GM23338 (cell line): ENCODE measurements around the gene VAMP2. TPM values are rescaled to one million over a fixed set of nuclear protein-coding genes. Genes with fewer than 3 reads are reported as not detected.

Experiments
- ATAC-seq: fragments of 200-7000 bp; cut with Tn5 transposase; 3 replicates; pipeline ENCODE4 v1.9.1; 2020
- DNase-seq: peaks from one replicate; pipeline ENCODE4 v3.0.0-alpha.2; 2015; ENCODE audit warnings: low spot score
- H2AFZ ChIP-seq: fragments of 200-600 bp; sonication (generic); 2 replicates; pipeline ENCODE4 v1.8.0; 2016; ENCODE audit warnings: antibody characterized with exemption, mild to moderate bottlenecking, moderate library complexity
- H3F3A ChIP-seq: fragments of 200-600 bp; sonication (generic); replicated peaks from 2 replicates; pipeline ENCODE4 v1.8.0; 2017; ENCODE audit warnings: antibody characterized with exemption, mixed run types, low read depth
- H3K27ac ChIP-seq: fragments of 200-600 bp; sonication (generic); 2 replicates; pipeline ENCODE4 v1.6.1; 2016; ENCODE audit warnings: low read depth
- H3K27me3 ChIP-seq: fragments of 200-600 bp; sonication (generic); 2 replicates; pipeline ENCODE4 v1.8.0; 2016; ENCODE audit warnings: mild to moderate bottlenecking, mixed run types, moderate library complexity; ENCODE audit not compliant: insufficient read depth
- H3K36me3 ChIP-seq: fragments of 200-600 bp; sonication (generic); 2 replicates; pipeline ENCODE4 v1.8.0; 2016; ENCODE audit warnings: mild to moderate bottlenecking; ENCODE audit not compliant: insufficient read depth
- H3K4me1 ChIP-seq: fragments of 200-600 bp; sonication (generic); 2 replicates; pipeline ENCODE4 v1.8.0; 2016; ENCODE audit warnings: mild to moderate bottlenecking, moderate library complexity; ENCODE audit not compliant: insufficient read depth
- H3K4me2 ChIP-seq: fragments of 200-600 bp; sonication (generic); 2 replicates; pipeline ENCODE4 v1.7.1; 2017; ENCODE audit warnings: mixed run types
- H3K4me3 ChIP-seq: fragments of 200-600 bp; sonication (generic); 2 replicates; pipeline ENCODE4 v1.6.1; 2016; ENCODE audit warnings: mixed run types
- H3K79me2 ChIP-seq: fragments of 200-600 bp; sonication (generic); replicated peaks from 2 replicates; pipeline ENCODE4 v1.8.0; 2017; ENCODE audit warnings: mild to moderate bottlenecking; ENCODE audit not compliant: insufficient read depth
- H3K9me2 ChIP-seq: fragments of 200-600 bp; sonication (generic); 2 replicates; pipeline ENCODE4 v1.8.0; 2017; ENCODE audit not compliant: insufficient read depth
- H4K20me1 ChIP-seq: fragments of 200-600 bp; sonication (generic); replicated peaks from 2 replicates; pipeline ENCODE4 v1.8.0; 2017; ENCODE audit warnings: mild to moderate bottlenecking; ENCODE audit not compliant: insufficient read depth
- H3K27ac Mint-ChIP-seq: 2 replicates; pipeline ENCODE4 v1.8.0; 2020; ENCODE audit warnings: inconsistent platforms, mild to moderate bottlenecking, moderate library complexity, mixed read lengths
- H3K27me3 Mint-ChIP-seq: 3 replicates; pipeline ENCODE4 v1.8.0; 2022; ENCODE audit warnings: low read depth, mild to moderate bottlenecking, moderate library complexity, mixed read lengths, inconsistent platforms; ENCODE audit not compliant: insufficient read depth, poor library complexity
- H3K36me3 Mint-ChIP-seq: 3 replicates; pipeline ENCODE4 v1.8.0; 2021; ENCODE audit warnings: low read depth, mild to moderate bottlenecking, inconsistent platforms, moderate library complexity, mixed read lengths
- H3K4me1 Mint-ChIP-seq: 3 replicates; pipeline ENCODE4 v1.8.0; 2020; ENCODE audit warnings: mild to moderate bottlenecking, inconsistent platforms, mixed read lengths
- H3K4me3 Mint-ChIP-seq: 3 replicates; pipeline ENCODE4 v1.8.0; 2021; ENCODE audit warnings: moderate library complexity, mild to moderate bottlenecking, inconsistent platforms, mixed read lengths
- H3K9me3 Mint-ChIP-seq: 3 replicates; pipeline ENCODE4 v1.8.0; 2020; ENCODE audit warnings: moderate library complexity, mild to moderate bottlenecking, inconsistent platforms, mixed read lengths
- CREB1 ChIP-seq: fragments of 250-450 bp; sonication (Bioruptor Pico); IDR thresholded peaks from 2 replicates; pipeline ENCODE4 v1.5.0; 2020; ENCODE audit warnings: low read depth, mild to moderate bottlenecking, moderate library complexity
- ETS1 ChIP-seq: IDR thresholded peaks from 2 replicates; pipeline ENCODE4 v1.6.1; 2016; ENCODE audit warnings: antibody characterized with exemption
- JUNB ChIP-seq: IDR thresholded peaks from one replicate; pipeline ENCODE4 v1.6.1; 2016; ENCODE audit warnings: antibody characterized with exemption; ENCODE audit not compliant: unreplicated experiment
- NANOG ChIP-seq: IDR thresholded peaks from 2 replicates; pipeline ENCODE4 v1.6.1; 2016; ENCODE audit warnings: antibody characterized with exemption, borderline replicate concordance
- POLR2AphosphoS5 ChIP-seq: IDR thresholded peaks from 2 replicates; pipeline ENCODE4 v1.6.1; 2016; ENCODE audit warnings: antibody characterized with exemption, low read depth
- REST ChIP-seq: IDR thresholded peaks from one replicate; pipeline ENCODE4 v1.6.1; 2018; ENCODE audit warnings: antibody characterized with exemption; ENCODE audit not compliant: unreplicated experiment
- STAT1 ChIP-seq: IDR thresholded peaks from one replicate; pipeline ENCODE4 v1.6.1; 2016; ENCODE audit warnings: antibody characterized with exemption; ENCODE audit not compliant: unreplicated experiment
- ZNF114 ChIP-seq: fragments of 250-450 bp; sonication (Bioruptor Pico); IDR thresholded peaks from 2 replicates; pipeline ENCODE4 v1.5.0; 2020; ENCODE audit warnings: mild to moderate bottlenecking, moderate library complexity
- ZNF331 ChIP-seq: fragments of 250-450 bp; sonication (Bioruptor Pico); IDR thresholded peaks from 2 replicates; pipeline ENCODE4 v1.5.0; 2020; ENCODE audit warnings: low read depth, mild to moderate bottlenecking, moderate library complexity
- ZNF462 ChIP-seq: fragments of 250-450 bp; sonication (Bioruptor Pico); IDR thresholded peaks from 2 replicates; pipeline ENCODE4 v1.5.0; 2020; ENCODE audit warnings: mild to moderate bottlenecking, moderate library complexity
- polyA plus RNA-seq: library from polyadenylated mRNA; unstranded; fragments of >200 nt; fragmentation: Nextera tagmentation; extraction: Ambion mirVana; gene quantifications from 2 replicates; pipeline ENCODE4 v1.2.1, GENCODE V29; 2016
- total RNA-seq: library from RNA; depleted of rRNA; stranded (reverse); fragments of >200 nt; shearing (Covaris generic); gene quantifications from 2 replicates; pipeline ENCODE4 v1.2.3, GENCODE V29; 2014

VAMP2 gene
- total and polyA plus RNA-seq, 2 experiments from 2014 or later, result 6.9 to 32.3 TPM

- Histone ChIP-seq H2AFZ (no peak overlapping the region), H3K4me3 (no peak overlapping the region), H3F3A (peaks cover 24% of the 10 kb centered on the region), H4K20me1 (no peaks in the 10 kb centered on the region), H3K79me2 (no peaks in the 10 kb centered on the region), H3K4me2 (no peak overlapping the region), H3K36me3 (peaks cover 7% of the 10 kb centered on the region; the same call in 1 of the 2 replicates), H3K27me3 (peaks cover 14% of the 10 kb centered on the region), H3K27ac (no peak overlapping the region), H3K4me1 (peaks cover 7% of the 10 kb centered on the region; the same call in 1 of the 2 replicates), H3K9me2 (no peaks in the 10 kb centered on the region)
- no peak for TF ChIP-seq POLR2AphosphoS5
- H3K4me3 Mint-ChIP-seq, result no peak overlapping the region
- H3K27ac Mint-ChIP-seq, result no peak overlapping the region
- peaks cover 33% of the 10 kb centered on the region for H3K36me3 Mint-ChIP-seq
- DNase-seq, result no peak
- peaks cover 6% of the 10 kb centered on the region for H3K27me3 Mint-ChIP-seq
- peaks cover under 1% of the 10 kb centered on the region; the same call in 1 of the 3 replicates for H3K4me1 Mint-ChIP-seq
- ATAC-seq, result no peak
- peaks cover 4% of the 10 kb centered on the region; the same call in 1 of the 3 replicates for H3K9me3 Mint-ChIP-seq
Measured at GRCh38 chr17:8141741-8142140, 21.0 kb downstream of the VAMP2 start.

- Histone ChIP-seq H3K9me2 (no peaks in the 10 kb centered on the region), H3K79me2 (no peaks in the 10 kb centered on the region), H3K27ac (no peak overlapping the region), H3K36me3 (peaks cover 7% of the 10 kb centered on the region; the same call in 1 of the 2 replicates), H3K4me1 (peaks cover 7% of the 10 kb centered on the region; the same call in 1 of the 2 replicates), H3K4me2 (no peak overlapping the region), H4K20me1 (no peaks in the 10 kb centered on the region), H3F3A (peaks cover 26% of the 10 kb centered on the region), H2AFZ (no peak overlapping the region), H3K4me3 (no peak overlapping the region), H3K27me3 (peaks cover 21% of the 10 kb centered on the region)
- H3K27ac Mint-ChIP-seq, result no peak overlapping the region
- ATAC-seq (no peak), DNase-seq (no peak)
- peaks cover 10% of the 10 kb centered on the region for H3K27me3 Mint-ChIP-seq
- H3K36me3 Mint-ChIP-seq, result peaks cover 26% of the 10 kb centered on the region
- H3K4me3 Mint-ChIP-seq, result no peak overlapping the region
- H3K9me3 Mint-ChIP-seq, result peaks cover 4% of the 10 kb centered on the region; the same call in 1 of the 3 replicates
- H3K4me1 Mint-ChIP-seq, result peaks cover 3% of the 10 kb centered on the region; the same call in 1 of the 3 replicates
- TF ChIP-seq NANOG, result no peak
- TF ChIP-seq ZNF331 (CRISPR knock-in tag), result no peak
- no peak for TF ChIP-seq ETS1
- no peak for TF ChIP-seq REST
- no peak for TF ChIP-seq STAT1
- TF ChIP-seq ZNF114 (CRISPR knock-in tag), result no peak
- TF ChIP-seq CREB1 (CRISPR knock-in tag), result no peak
- no peak for TF ChIP-seq ZNF462 (CRISPR knock-in tag)
- no peak for TF ChIP-seq JUNB
Measured at GRCh38 chr17:8141045-8141444, 21.7 kb downstream of the VAMP2 start.
